ENCODE results near the gene NOS2. TPM values are rescaled to one million over a fixed set of nuclear protein-coding genes. Genes with fewer than 3 reads are reported as not detected.

NOS2 gene
- total RNA-seq, 1 donor from 2014 or later, result not detected

GRCh38 chr17:27792095-27792494, 8.2 kb downstream of the NOS2 start:
- no peak for DNase-seq (ENCODE audit: low spot score)
- Mint-ChIP-seq H3K27ac (ENCODE audit: unreplicated experiment) (no peak overlapping the region), H3K36me3 (ENCODE audit: low read depth) (peaks cover 2% of the 10 kb centered on the region), H3K4me1 (ENCODE audit: low read depth) (peaks cover 4% of the 10 kb centered on the region), H3K9me3 (ENCODE audit: low read depth) (no peaks in the 10 kb centered on the region), H3K4me3 (ENCODE audit: unreplicated experiment) (no peak overlapping the region), H3K27me3 (ENCODE audit: low read depth) (peaks cover 46% of the 10 kb centered on the region)
- TF ChIP-seq, protein P1, sequence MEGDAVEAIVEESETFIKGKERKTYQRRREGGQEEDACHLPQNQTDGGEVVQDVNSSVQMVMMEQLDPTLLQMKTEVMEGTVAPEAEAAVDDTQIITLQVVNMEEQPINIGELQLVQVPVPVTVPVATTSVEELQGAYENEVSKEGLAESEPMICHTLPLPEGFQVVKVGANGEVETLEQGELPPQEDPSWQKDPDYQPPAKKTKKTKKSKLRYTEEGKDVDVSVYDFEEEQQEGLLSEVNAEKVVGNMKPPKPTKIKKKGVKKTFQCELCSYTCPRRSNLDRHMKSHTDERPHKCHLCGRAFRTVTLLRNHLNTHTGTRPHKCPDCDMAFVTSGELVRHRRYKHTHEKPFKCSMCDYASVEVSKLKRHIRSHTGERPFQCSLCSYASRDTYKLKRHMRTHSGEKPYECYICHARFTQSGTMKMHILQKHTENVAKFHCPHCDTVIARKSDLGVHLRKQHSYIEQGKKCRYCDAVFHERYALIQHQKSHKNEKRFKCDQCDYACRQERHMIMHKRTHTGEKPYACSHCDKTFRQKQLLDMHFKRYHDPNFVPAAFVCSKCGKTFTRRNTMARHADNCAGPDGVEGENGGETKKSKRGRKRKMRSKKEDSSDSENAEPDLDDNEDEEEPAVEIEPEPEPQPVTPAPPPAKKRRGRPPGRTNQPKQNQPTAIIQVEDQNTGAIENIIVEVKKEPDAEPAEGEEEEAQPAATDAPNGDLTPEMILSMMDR (IDR thresholded peaks at IDR 0.05), result no peak

- TF ChIP-seq, protein P1 (IDR thresholded peaks at IDR 0.05), result no peak
- Mint-ChIP-seq H3K4me3 (ENCODE audit: unreplicated experiment) (no peak overlapping the region), H3K36me3 (ENCODE audit: low read depth) (no peaks in the 10 kb centered on the region), H3K4me1 (ENCODE audit: low read depth) (peaks cover 8% of the 10 kb centered on the region), H3K27ac (ENCODE audit: unreplicated experiment) (no peak overlapping the region), H3K27me3 (ENCODE audit: low read depth) (peaks cover 18% of the 10 kb centered on the region), H3K9me3 (ENCODE audit: low read depth) (no peaks in the 10 kb centered on the region)
- DNase-seq (ENCODE audit: low spot score), result no peak
Measured at GRCh38 chr17:27788919-27789318, 11.4 kb downstream of the NOS2 start.

- DNase-seq (ENCODE audit: low spot score), result no peak
- Mint-ChIP-seq H3K4me1 (ENCODE audit: low read depth) (peaks cover 12% of the 10 kb centered on the region), H3K4me3 (ENCODE audit: unreplicated experiment) (no peak overlapping the region), H3K36me3 (ENCODE audit: low read depth) (peaks cover 2% of the 10 kb centered on the region), H3K27ac (ENCODE audit: unreplicated experiment) (peak overlapping the region; percentile 51), H3K9me3 (ENCODE audit: low read depth) (no peaks in the 10 kb centered on the region), H3K27me3 (ENCODE audit: low read depth) (peaks cover 16% of the 10 kb centered on the region)
- TF ChIP-seq, protein P1 (IDR thresholded peaks at IDR 0.05), result no peak
Measured at GRCh38 chr17:27783440-27784350, 16.6 kb downstream of the NOS2 start.

- H3K36me3 Mint-ChIP-seq (ENCODE audit: low read depth), result peaks cover 2% of the 10 kb centered on the region
- TF ChIP-seq, protein P1 (IDR thresholded peaks at IDR 0.05), result no peak
- H3K27ac Mint-ChIP-seq (ENCODE audit: unreplicated experiment), result no peak overlapping the region
Measured at GRCh38 chr17:27782791-27783206, 17.5 kb downstream of the NOS2 start.

GRCh38 chr17:27780828-27781404, 19.4 kb downstream of the NOS2 start:
- Mint-ChIP-seq H3K9me3 (ENCODE audit: low read depth) (no peaks in the 10 kb centered on the region), H3K4me1 (ENCODE audit: low read depth) (peaks cover 21% of the 10 kb centered on the region), H3K4me3 (ENCODE audit: unreplicated experiment) (no peak overlapping the region), H3K27ac (ENCODE audit: unreplicated experiment) (no peak overlapping the region), H3K36me3 (ENCODE audit: low read depth) (peaks cover 2% of the 10 kb centered on the region), H3K27me3 (ENCODE audit: low read depth) (peaks cover 10% of the 10 kb centered on the region)
- no peak for DNase-seq (ENCODE audit: low spot score)
- TF ChIP-seq, protein P1 (IDR thresholded peaks at IDR 0.05), result no peak

More at GRCh38 chr17:27782791-27783206, 17.5 kb downstream of the NOS2 start:
- Mint-ChIP-seq H3K27me3 (ENCODE audit: low read depth) (peaks cover 11% of the 10 kb centered on the region), H3K4me1 (ENCODE audit: low read depth) (peaks cover 20% of the 10 kb centered on the region), H3K4me3 (ENCODE audit: unreplicated experiment) (no peak overlapping the region), H3K9me3 (ENCODE audit: low read depth) (no peaks in the 10 kb centered on the region)
- no peak for DNase-seq (ENCODE audit: low spot score)
